GM12891 (cell line): Measurements from ENCODE around the gene RAB3C.

ENCODE experiments used
- POLR2A ChIP-seq: IDR thresholded peaks from 2 replicates; pipeline ENCODE4 v1.6.1; 2011; ENCODE audit warnings: low read depth, low read length, control low read depth
- POLR2AphosphoS5 ChIP-seq: IDR thresholded peaks from 2 replicates; pipeline ENCODE4 v1.6.1; 2011; ENCODE audit warnings: low read depth, low read length, control low read depth
- SPI1 ChIP-seq: IDR thresholded peaks from 2 replicates; pipeline ENCODE4 v1.6.1; 2011; ENCODE audit warnings: low read depth, low read length, control low read depth

DNA sequence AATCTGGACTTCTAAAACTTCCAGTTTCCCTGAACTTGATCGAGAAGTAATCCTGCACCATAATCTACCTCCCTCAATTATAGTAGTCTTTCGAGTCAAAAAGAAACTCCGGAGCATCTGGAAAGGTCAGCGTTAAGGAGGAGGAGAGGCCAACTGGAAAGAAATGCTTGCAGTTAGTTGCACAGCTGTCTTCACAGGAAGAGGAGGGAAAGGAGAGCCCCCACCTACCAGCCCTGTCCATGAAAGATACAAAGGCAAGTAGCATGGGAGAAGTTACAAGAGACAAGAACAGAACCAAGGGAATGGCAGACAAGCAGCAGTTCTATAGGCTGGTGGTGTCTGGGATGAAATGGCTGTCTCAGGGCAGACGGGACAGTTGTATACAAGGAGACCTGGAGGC, 170.6 kb downstream of the RAB3C start:
- TF ChIP-seq POLR2A: no peak
- no peak for TF ChIP-seq POLR2AphosphoS5
- TF ChIP-seq SPI1: no peak
